GM23338 (cell line): ENCODE measurements around the gene RGS19. TPM values are rescaled to one million over a fixed set of nuclear protein-coding genes. Genes with fewer than 3 reads are reported as not detected.

ENCODE experiments used
- ATAC-seq: fragments of 200-7000 bp; cut with Tn5 transposase; 3 replicates; pipeline ENCODE4 v1.9.1; 2020
- DNase-seq: peaks from one replicate; pipeline ENCODE4 v3.0.0-alpha.2; 2015; ENCODE audit warnings: low spot score
- H2AFZ ChIP-seq: fragments of 200-600 bp; sonication (generic); 2 replicates; pipeline ENCODE4 v1.8.0; 2016; ENCODE audit warnings: antibody characterized with exemption, mild to moderate bottlenecking, moderate library complexity
- H3F3A ChIP-seq: fragments of 200-600 bp; sonication (generic); replicated peaks from 2 replicates; pipeline ENCODE4 v1.8.0; 2017; ENCODE audit warnings: antibody characterized with exemption, mixed run types, low read depth
- H3K27ac ChIP-seq: fragments of 200-600 bp; sonication (generic); 2 replicates; pipeline ENCODE4 v1.6.1; 2016; ENCODE audit warnings: low read depth
- H3K27me3 ChIP-seq: fragments of 200-600 bp; sonication (generic); 2 replicates; pipeline ENCODE4 v1.8.0; 2016; ENCODE audit warnings: mild to moderate bottlenecking, mixed run types, moderate library complexity; ENCODE audit not compliant: insufficient read depth
- H3K36me3 ChIP-seq: fragments of 200-600 bp; sonication (generic); 2 replicates; pipeline ENCODE4 v1.8.0; 2016; ENCODE audit warnings: mild to moderate bottlenecking; ENCODE audit not compliant: insufficient read depth
- H3K4me1 ChIP-seq: fragments of 200-600 bp; sonication (generic); 2 replicates; pipeline ENCODE4 v1.8.0; 2016; ENCODE audit warnings: mild to moderate bottlenecking, moderate library complexity; ENCODE audit not compliant: insufficient read depth
- H3K4me2 ChIP-seq: fragments of 200-600 bp; sonication (generic); 2 replicates; pipeline ENCODE4 v1.7.1; 2017; ENCODE audit warnings: mixed run types
- H3K4me3 ChIP-seq: fragments of 200-600 bp; sonication (generic); 2 replicates; pipeline ENCODE4 v1.6.1; 2016; ENCODE audit warnings: mixed run types
- H3K79me2 ChIP-seq: fragments of 200-600 bp; sonication (generic); replicated peaks from 2 replicates; pipeline ENCODE4 v1.8.0; 2017; ENCODE audit warnings: mild to moderate bottlenecking; ENCODE audit not compliant: insufficient read depth
- H3K9me2 ChIP-seq: fragments of 200-600 bp; sonication (generic); 2 replicates; pipeline ENCODE4 v1.8.0; 2017; ENCODE audit not compliant: insufficient read depth
- H4K20me1 ChIP-seq: fragments of 200-600 bp; sonication (generic); replicated peaks from 2 replicates; pipeline ENCODE4 v1.8.0; 2017; ENCODE audit warnings: mild to moderate bottlenecking; ENCODE audit not compliant: insufficient read depth
- H3K27ac Mint-ChIP-seq: 2 replicates; pipeline ENCODE4 v1.8.0; 2020; ENCODE audit warnings: inconsistent platforms, mild to moderate bottlenecking, moderate library complexity, mixed read lengths
- H3K27me3 Mint-ChIP-seq: 3 replicates; pipeline ENCODE4 v1.8.0; 2022; ENCODE audit warnings: low read depth, mild to moderate bottlenecking, moderate library complexity, mixed read lengths, inconsistent platforms; ENCODE audit not compliant: insufficient read depth, poor library complexity
- H3K36me3 Mint-ChIP-seq: 3 replicates; pipeline ENCODE4 v1.8.0; 2021; ENCODE audit warnings: low read depth, mild to moderate bottlenecking, inconsistent platforms, moderate library complexity, mixed read lengths
- H3K4me1 Mint-ChIP-seq: 3 replicates; pipeline ENCODE4 v1.8.0; 2020; ENCODE audit warnings: mild to moderate bottlenecking, inconsistent platforms, mixed read lengths
- H3K4me3 Mint-ChIP-seq: 3 replicates; pipeline ENCODE4 v1.8.0; 2021; ENCODE audit warnings: moderate library complexity, mild to moderate bottlenecking, inconsistent platforms, mixed read lengths
- H3K9me3 Mint-ChIP-seq: 3 replicates; pipeline ENCODE4 v1.8.0; 2020; ENCODE audit warnings: moderate library complexity, mild to moderate bottlenecking, inconsistent platforms, mixed read lengths
- ETS1 ChIP-seq: IDR thresholded peaks from 2 replicates; pipeline ENCODE4 v1.6.1; 2016; ENCODE audit warnings: antibody characterized with exemption
- EZH2 ChIP-seq: fragments of 200-600 bp; sonication (generic); IDR thresholded peaks from one replicate; pipeline ENCODE4 v1.8.0; 2017; ENCODE audit warnings: antibody characterized with exemption, mild to moderate bottlenecking, low read depth; ENCODE audit not compliant: unreplicated experiment
- JUNB ChIP-seq: IDR thresholded peaks from one replicate; pipeline ENCODE4 v1.6.1; 2016; ENCODE audit warnings: antibody characterized with exemption; ENCODE audit not compliant: unreplicated experiment
- NANOG ChIP-seq: IDR thresholded peaks from 2 replicates; pipeline ENCODE4 v1.6.1; 2016; ENCODE audit warnings: antibody characterized with exemption, borderline replicate concordance
- ZNF462 ChIP-seq: fragments of 250-450 bp; sonication (Bioruptor Pico); IDR thresholded peaks from 2 replicates; pipeline ENCODE4 v1.5.0; 2020; ENCODE audit warnings: mild to moderate bottlenecking, moderate library complexity
- polyA plus RNA-seq: library from polyadenylated mRNA; unstranded; fragments of >200 nt; fragmentation: Nextera tagmentation; extraction: Ambion mirVana; gene quantifications from 2 replicates; pipeline ENCODE4 v1.2.1, GENCODE V29; 2016
- total RNA-seq: library from RNA; depleted of rRNA; stranded (reverse); fragments of >200 nt; shearing (Covaris generic); gene quantifications from 2 replicates; pipeline ENCODE4 v1.2.3, GENCODE V29; 2014

The RGS19 gene
- total and polyA plus RNA-seq, 2 experiments from 2014 or later: 13.1 to 19.7 TPM

- no peak for TF ChIP-seq ZNF462 (CRISPR knock-in tag)
- TF ChIP-seq EZH2: no peak
- TF ChIP-seq ETS1: no peak
These were observed 32.7 kb upstream of the RGS19 start (continued) for GRCh38 chr20:64111841-64112641.

- Mint-ChIP-seq H3K9me3 (no peaks in the 10 kb centered on the region; the same call in 2 of the 3 replicates), H3K27me3 (peaks cover 7% of the 10 kb centered on the region), H3K36me3 (no peaks in the 10 kb centered on the region), H3K27ac (no peak overlapping the region), H3K4me3 (no peak overlapping the region), H3K4me1 (no peaks in the 10 kb centered on the region; the same call in 2 of the 3 replicates)
- Histone ChIP-seq H3K27me3 (no peaks in the 10 kb centered on the region), H3K4me3 (no peak overlapping the region), H3K79me2 (no peaks in the 10 kb centered on the region), H3K27ac (no peak overlapping the region), H3K4me2 (no peak overlapping the region), H2AFZ (no peak overlapping the region), H3F3A (no peaks in the 10 kb centered on the region), H3K4me1 (no peaks in the 10 kb centered on the region), H4K20me1 (no peaks in the 10 kb centered on the region), H3K9me2 (no peaks in the 10 kb centered on the region), H3K36me3 (no peaks in the 10 kb centered on the region)
- DNase-seq: peak; percentile 0
- ATAC-seq: no peak
- TF ChIP-seq JUNB (no peak), NANOG (no peak)
These were observed 31.2 kb upstream of the RGS19 start for GRCh38 chr20:64110411-64111068.
